DOHH2 (cell line): Measurements from ENCODE around the gene FATE1.
A peak's percentile ranks its signal among the peaks of the same experiment; 100 is the strongest.

Source experiments
- H3F3A ChIP-seq: fragments of 200-600 bp; sonication (generic), shearing (Covaris generic); 2 replicates; pipeline ENCODE4 v1.6.0; 2016; ENCODE audit warnings: antibody characterized with exemption, mild to moderate bottlenecking; ENCODE audit not compliant: control insufficient read depth, insufficient read depth
- H3K27ac ChIP-seq: fragments of 200-600 bp; sonication (generic); 2 replicates; pipeline ENCODE4 v1.5.1; 2014; ENCODE audit warnings: low read depth, mild to moderate bottlenecking, low read length, moderate library complexity
- H3K27me3 ChIP-seq: fragments of 200-600 bp; sonication (generic); 2 replicates; pipeline ENCODE4 v1.6.1; 2014; ENCODE audit warnings: mild to moderate bottlenecking, low read length, mixed read lengths; ENCODE audit not compliant: control insufficient read depth
- H3K36me3 ChIP-seq: fragments of 200-600 bp; sonication (generic); 2 replicates; pipeline ENCODE4 v1.6.1; 2014; ENCODE audit warnings: mild to moderate bottlenecking, low read length, moderate library complexity, mixed read lengths; ENCODE audit not compliant: control insufficient read depth
- H3K4me1 ChIP-seq: fragments of 200-600 bp; sonication (generic); 2 replicates; pipeline ENCODE4 v1.6.1; 2014; ENCODE audit warnings: mild to moderate bottlenecking, low read length, mixed read lengths; ENCODE audit not compliant: control insufficient read depth
- H3K4me2 ChIP-seq: fragments of 200-600 bp; sonication (generic); 2 replicates; pipeline ENCODE4 v1.6.0; 2014; ENCODE audit warnings: mild to moderate bottlenecking, low read length, moderate library complexity
- H3K4me3 ChIP-seq: fragments of 200-600 bp; sonication (generic); 2 replicates; pipeline ENCODE4 v1.5.1; 2014; ENCODE audit warnings: mild to moderate bottlenecking, low read length, mixed read lengths
- H3K79me2 ChIP-seq: fragments of 200-600 bp; sonication (generic); 2 replicates; pipeline ENCODE4 v1.6.1; 2014; ENCODE audit warnings: mild to moderate bottlenecking, low read length, mixed read lengths; ENCODE audit not compliant: control insufficient read depth
- H3K9me2 ChIP-seq: fragments of 200-600 bp; sonication (generic); replicated peaks from 2 replicates; pipeline ENCODE4 v1.6.1; 2014; ENCODE audit warnings: mild to moderate bottlenecking, low read length, mixed read lengths; ENCODE audit not compliant: control insufficient read depth
- H3K9me3 ChIP-seq: fragments of 200-600 bp; sonication (generic); 2 replicates; pipeline ENCODE4 v1.6.1; 2014; ENCODE audit warnings: antibody characterized with exemption, low read length, mixed read lengths; ENCODE audit not compliant: control insufficient read depth, insufficient read depth
- H4K20me1 ChIP-seq: fragments of 200-600 bp; sonication (generic); 2 replicates; pipeline ENCODE4 v1.6.0; 2014; ENCODE audit warnings: low read depth, mild to moderate bottlenecking, antibody characterized with exemption, low read length, moderate library complexity; ENCODE audit not compliant: control insufficient read depth, insufficient read depth
- EZH2phosphoT487 ChIP-seq: fragments of 200-600 bp; sonication (generic); IDR thresholded peaks from 2 replicates; pipeline ENCODE4 v1.6.1; 2017; ENCODE audit warnings: borderline replicate concordance, mild to moderate bottlenecking, antibody characterized with exemption, low read length, moderate library complexity, mixed read lengths
- TF ChIP-seq, protein P1 (sequence below): fragments of 200-600 bp; sonication (generic); IDR thresholded peaks from one replicate; pipeline ENCODE4 v1.5.1; 2014; ENCODE audit warnings: antibody characterized with exemption, mild to moderate bottlenecking, low read depth, low read length; ENCODE audit not compliant: poor library complexity, severe bottlenecking

The FATE1 gene

GRCh38 chrX:151679798-151680402 is 35.9 kb upstream of the FATE1 start:
- Histone ChIP-seq H3K9me2 (no peaks in the 10 kb centered on the region), H3K27me3 (no peaks in the 10 kb centered on the region), H3K4me3 (no peak overlapping the region), H3K36me3 (no peaks in the 10 kb centered on the region), H3K79me2 (no peaks in the 10 kb centered on the region), H3K4me1 (no peaks in the 10 kb centered on the region), H3K4me2 (no peak overlapping the region), H3F3A (no peaks in the 10 kb centered on the region), H3K9me3 (no peaks in the 10 kb centered on the region), H3K27ac (no peak overlapping the region), H4K20me1 (no peaks in the 10 kb centered on the region)
- no peak for TF ChIP-seq EZH2phosphoT487
- TF ChIP-seq, protein P1, sequence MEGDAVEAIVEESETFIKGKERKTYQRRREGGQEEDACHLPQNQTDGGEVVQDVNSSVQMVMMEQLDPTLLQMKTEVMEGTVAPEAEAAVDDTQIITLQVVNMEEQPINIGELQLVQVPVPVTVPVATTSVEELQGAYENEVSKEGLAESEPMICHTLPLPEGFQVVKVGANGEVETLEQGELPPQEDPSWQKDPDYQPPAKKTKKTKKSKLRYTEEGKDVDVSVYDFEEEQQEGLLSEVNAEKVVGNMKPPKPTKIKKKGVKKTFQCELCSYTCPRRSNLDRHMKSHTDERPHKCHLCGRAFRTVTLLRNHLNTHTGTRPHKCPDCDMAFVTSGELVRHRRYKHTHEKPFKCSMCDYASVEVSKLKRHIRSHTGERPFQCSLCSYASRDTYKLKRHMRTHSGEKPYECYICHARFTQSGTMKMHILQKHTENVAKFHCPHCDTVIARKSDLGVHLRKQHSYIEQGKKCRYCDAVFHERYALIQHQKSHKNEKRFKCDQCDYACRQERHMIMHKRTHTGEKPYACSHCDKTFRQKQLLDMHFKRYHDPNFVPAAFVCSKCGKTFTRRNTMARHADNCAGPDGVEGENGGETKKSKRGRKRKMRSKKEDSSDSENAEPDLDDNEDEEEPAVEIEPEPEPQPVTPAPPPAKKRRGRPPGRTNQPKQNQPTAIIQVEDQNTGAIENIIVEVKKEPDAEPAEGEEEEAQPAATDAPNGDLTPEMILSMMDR: no peak

DNA sequence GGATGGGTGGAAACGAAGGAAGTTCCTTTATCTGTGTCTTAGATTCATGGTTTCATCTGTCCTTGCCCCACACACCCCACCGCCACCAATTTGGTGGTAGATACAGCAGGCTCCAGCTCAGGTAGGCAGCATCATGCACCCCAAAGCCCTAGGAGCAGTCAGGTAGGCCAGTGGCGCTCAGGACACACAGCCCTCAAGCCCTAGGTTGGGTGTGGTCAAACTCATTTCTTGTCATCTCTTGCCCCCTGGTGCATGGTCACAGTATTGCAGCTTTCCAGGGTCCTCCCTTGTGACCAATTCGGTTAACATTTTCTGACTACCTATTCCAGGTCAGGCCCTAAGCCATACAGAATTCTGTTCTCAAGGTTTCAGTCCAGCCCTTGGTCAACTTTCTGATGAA is 35.0 kb upstream of the FATE1 start:
- Histone ChIP-seq H3K4me3 (no peak overlapping the region), H3K27me3 (no peaks in the 10 kb centered on the region), H3K27ac (no peak overlapping the region), H4K20me1 (no peaks in the 10 kb centered on the region), H3K4me2 (no peak overlapping the region), H3K79me2 (no peaks in the 10 kb centered on the region), H3K4me1 (no peaks in the 10 kb centered on the region), H3K36me3 (no peaks in the 10 kb centered on the region), H3F3A (no peaks in the 10 kb centered on the region), H3K9me2 (no peaks in the 10 kb centered on the region), H3K9me3 (no peaks in the 10 kb centered on the region)
- TF ChIP-seq EZH2phosphoT487: no peak
- TF ChIP-seq, protein P1: peak; percentile 55

- Histone ChIP-seq H4K20me1 (no peaks in the 10 kb centered on the region), H3K4me3 (no peak overlapping the region), H3K4me1 (no peaks in the 10 kb centered on the region), H3K79me2 (no peaks in the 10 kb centered on the region), H3K9me2 (no peaks in the 10 kb centered on the region), H3K36me3 (no peaks in the 10 kb centered on the region), H3K4me2 (no peak overlapping the region), H3K27ac (no peak overlapping the region), H3F3A (no peaks in the 10 kb centered on the region), H3K9me3 (no peaks in the 10 kb centered on the region), H3K27me3 (no peaks in the 10 kb centered on the region)
- TF ChIP-seq, protein P1: no peak
- TF ChIP-seq EZH2phosphoT487: no peak
These were observed 28.2 kb upstream of the FATE1 start for GRCh38 chrX:151687635-151688034.
